Fibroblast of gingiva (primary cell): ENCODE data around the gene IQCK.

ENCODE experiments used
- DNase-seq: peaks from one replicate; pipeline ENCODE4 v3.0.0-alpha.2; 2011; ENCODE audit warnings: low read depth

Gene IQCK

DNA sequence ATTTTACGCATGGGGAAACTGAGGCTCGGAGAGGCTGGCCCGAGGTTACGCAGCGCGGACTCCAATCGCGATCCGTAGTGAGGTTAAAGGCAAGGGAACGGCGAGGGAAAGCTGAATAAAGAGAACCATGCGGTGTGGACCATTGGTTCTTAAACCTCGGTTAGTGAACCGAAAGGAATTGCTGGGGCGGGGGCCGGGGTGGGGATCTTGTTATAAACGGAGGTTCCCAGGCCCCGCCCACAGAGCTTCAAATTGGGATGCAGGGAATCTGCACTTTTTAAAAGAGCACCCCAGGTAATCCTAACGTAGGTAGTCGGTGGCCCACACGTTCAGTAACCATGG lies 524 bp downstream of the IQCK start:
- no peak for DNase-seq

DNA sequence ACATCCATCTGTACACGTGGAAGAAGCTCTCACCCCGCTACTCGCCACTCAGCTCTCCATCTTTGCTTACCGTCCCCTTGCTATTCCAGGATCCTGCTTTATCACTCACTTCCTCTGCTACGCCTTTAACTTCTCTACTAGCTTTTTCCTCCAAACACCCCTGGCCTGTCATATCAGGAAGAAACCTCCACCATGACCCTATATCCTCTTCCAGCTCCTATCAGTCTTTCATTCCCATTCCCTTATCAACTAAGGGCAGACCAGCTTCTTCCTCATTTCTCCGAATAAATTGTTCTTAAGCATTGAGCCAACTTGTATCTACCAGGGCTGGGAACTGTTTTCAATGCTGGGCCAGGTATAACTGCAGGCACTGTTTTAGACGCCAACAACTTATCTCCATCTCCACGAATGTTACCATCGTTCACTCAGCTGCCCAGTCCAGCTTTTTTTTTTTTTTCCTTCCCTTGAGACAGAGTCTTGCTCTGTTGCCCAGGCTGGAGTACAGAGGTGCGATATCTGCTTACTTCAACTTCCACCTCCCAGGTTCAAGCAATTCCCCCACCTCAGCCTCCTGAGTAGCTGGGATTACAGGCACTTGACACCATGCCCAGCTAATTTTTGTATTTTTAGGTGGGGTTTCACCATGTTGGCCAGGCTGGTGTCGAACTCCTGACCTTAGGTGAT lies 4.3 kb downstream of the IQCK start:
- DNase-seq = no peak

DNA sequence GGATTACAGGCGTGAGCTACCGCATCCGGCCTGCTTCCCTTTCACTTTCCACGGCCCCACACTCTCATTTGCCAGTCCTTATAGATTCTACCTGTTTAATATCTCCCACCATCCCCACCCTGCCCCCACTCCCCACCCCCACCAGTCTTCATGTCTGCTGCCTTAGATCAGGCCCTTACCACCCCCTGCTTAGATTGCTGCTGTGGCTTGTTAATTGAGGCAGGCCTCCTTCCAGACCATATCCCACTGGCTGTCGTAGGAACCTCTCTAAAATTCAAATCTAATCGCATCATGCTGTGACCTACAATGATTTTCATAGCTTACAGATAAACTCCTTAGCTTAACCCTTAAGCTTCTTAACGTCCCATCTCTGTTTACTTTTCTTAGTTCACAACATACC lies 4.9 kb downstream of the IQCK start:
- no peak for DNase-seq

DNA sequence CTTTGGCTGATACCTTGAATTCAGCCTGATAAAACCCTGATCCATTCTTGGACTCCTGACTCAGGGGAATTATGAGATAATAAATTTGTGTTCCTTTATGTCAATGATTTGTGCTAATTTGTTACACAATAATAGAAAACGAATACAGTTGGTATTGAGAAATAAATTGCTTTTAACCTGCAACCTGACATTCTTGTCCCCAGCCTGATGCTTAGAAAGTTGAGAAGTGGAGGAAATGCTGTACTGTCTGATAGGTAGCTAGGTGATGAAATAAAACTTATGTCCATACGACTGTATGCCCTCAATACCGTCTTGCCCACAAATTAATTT lies 10.5 kb downstream of the IQCK start:
- no peak for DNase-seq

DNA sequence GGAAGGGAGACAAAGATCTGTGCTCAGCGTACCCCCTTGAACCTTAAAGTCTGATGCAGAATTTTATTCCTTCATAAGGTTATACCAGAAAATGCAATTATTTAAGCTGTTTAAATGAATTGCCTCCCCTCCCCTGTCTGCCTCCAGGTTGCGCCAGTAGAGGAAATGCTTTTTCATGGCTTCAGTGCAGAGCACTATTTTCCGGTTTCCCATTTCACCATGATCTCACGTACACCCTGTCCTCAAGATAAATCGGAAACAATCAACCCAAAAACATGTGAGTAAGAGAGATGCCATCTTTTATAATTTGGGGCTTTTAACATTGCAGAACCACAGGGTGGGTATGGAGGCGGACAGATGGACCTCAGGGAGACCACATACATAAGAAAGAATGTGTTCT lies 15.5 kb downstream of the IQCK start:
- DNase-seq = no peak

DNA sequence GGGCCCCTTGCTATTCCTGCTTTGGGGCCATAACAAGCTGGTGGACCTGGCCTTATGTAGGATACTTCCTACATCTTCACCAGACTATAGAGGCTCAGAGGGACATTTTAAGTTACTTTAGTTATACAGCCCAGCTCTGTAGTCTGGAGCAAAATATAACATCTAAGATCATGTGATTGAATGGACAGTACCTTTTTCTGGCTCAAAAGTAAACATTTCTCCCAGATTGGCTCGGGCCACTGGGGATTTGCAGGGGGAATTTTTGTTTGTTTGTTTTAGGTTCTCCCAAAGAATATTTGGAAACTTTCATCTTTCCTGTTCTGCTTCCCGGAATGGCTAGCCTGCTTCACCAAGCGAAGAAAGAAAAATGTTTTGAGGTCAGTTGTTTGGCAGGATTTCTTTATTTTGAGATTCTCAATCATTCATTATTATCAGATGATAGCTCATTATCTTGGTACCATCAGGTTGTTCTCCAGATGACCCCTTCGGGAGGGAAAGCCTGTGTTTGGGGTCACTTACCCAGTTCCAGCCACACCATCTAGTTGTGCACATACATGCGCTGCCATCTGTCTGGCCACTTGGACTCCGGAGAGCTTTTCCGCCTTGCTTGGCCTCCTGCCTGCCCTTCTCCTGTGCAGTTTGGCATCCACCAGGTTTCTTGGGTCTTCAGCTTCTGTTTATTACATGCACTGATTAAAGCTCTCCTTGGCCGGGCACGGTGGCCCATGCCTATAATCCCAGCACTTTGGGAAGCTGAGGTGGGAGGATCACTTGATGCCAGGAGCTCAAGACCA lies 17.2 kb downstream of the IQCK start:
- no peak for DNase-seq

DNA sequence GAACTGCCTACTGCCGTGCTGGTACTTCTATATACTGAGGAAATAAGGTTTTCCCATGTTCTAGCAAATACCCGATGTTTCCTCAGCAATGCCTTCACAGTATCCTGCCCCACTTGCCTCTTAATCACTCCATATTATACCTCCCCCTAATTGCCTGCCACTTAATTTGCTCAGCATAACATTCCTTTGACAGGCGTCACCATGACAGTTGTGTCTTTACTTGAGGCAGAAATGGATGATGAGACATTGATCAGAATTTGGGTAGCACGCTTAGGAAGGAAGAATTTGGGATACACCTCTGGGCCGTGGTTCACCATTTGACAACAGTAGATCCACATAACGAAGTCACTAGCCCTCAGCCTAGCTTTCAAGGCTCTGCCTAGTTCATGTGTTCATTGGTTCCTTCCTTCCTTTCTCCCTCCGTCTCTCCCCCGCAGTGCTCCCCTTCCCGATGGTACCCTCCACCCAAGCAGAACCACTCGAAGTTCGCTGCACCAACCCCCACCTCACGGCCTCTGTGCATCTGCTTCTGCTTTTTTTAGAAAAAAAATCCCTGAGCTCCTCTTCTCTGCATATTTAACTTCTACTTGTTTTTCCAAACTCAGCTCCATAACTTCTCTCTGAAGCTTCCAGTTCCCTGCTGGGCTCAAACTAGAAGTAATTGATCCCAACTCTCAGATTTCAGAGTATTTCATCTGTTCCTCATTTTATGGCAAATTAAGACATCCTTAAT lies 19.4 kb downstream of the IQCK start:
- DNase-seq = no peak

DNA sequence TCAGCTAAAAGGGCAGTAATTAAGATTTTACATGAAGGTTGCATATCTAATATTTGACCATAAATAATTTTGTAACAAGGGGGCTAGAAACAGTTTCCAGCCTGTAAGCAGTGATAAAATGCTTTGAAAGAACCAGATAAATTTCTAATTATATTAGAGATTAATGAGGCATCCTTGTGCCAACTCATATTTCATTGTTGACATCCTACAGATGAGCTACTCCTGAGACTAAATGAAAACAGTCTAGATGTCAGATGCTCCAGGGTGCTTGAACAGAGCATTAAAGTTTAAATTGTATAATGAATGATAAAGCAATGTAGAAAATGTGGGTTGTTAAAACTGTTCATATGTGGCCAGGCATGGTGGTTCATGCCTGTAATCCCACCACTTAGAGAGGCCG lies 23.3 kb downstream of the IQCK start:
- DNase-seq = no peak

DNA sequence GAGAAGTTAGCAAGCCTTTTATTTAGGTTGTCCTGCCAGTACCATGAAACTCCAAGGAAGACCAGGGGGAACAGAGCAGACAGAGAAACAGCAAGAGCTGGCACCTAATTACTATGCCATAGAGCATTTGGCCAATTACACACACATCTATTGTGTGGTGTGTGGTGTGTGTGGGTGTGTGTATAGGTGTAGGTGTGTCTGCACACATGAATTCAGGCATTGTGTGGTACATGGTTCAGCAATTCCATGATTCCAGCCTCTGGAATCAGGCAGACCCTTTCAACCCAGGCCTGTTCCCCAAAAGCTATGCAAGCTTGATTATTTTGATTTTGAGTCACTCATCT lies 25.7 kb downstream of the IQCK start:
- DNase-seq = no peak

DNA sequence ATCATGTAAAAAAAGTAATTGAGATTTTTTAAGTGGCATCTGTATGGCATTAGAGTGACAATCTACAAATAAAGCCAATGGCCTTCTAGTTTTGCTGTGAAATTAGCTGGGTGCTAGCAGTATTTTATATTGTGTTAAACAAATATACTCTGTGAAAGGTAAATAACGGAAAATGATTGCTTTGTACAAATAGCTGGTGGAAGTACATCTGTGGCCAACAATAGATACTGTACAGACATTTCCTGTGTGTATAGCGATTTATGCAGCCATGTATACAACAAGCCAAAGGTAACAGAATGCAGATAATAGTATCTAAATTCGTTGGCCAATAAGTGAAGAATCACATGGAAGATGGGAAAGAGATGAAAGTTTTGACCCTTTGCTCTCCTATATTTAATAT lies 26.6 kb downstream of the IQCK start:
- DNase-seq = no peak

DNA sequence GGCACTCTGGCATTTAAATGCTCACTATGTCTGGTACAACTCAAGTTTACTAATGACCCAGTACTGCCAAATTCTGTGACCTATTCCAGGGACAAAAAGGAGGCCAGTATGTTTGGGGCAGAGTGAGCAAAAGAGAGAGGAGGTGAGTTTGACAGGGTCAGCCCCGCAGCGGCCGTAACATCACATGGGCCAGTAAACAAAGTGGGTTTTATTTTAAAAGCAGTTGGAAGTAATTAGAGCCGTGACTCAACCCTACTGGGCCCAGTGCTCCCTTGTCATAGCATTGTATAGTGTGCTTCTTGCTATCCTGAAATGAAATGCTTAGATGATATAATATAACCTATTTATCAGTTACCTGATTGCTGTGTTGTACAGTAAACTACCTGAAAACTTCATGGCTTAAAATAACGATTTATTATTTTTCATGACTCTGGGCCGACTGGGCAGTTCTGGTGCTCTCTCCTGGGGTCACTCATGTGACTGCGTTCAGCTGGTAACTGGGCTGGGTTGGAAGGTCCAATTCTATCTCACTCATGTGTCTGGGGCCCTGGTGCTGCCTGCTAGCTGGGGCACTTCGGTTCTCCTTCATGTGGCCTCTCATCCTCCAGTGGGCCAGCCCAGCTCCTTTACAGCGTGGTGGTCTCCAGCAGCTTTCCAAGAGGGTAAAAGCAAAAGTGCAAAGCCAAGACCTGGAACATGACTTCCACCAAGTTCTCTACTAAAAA lies 27.4 kb downstream of the IQCK start:
- peak; percentile 25 for DNase-seq

DNA sequence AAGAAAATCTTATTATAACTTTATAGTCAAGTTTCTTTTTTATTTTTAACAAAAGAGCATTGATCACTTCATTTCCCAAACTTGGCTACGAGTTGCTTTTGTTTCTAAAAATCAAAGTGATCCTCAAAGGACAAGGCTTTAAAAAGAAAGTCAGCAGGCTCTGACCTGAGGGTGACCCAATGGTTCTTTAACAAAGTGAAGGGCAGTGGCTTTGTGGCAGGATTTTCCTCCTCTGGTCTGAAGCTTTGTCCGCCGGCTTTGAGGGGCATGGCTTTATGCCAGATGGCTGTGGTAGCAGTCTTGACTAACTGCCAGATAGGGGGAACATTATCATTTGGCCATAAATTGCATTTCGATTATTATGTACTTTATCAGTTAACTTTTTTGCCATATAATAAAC lies 28.5 kb downstream of the IQCK start:
- DNase-seq = no peak

DNA sequence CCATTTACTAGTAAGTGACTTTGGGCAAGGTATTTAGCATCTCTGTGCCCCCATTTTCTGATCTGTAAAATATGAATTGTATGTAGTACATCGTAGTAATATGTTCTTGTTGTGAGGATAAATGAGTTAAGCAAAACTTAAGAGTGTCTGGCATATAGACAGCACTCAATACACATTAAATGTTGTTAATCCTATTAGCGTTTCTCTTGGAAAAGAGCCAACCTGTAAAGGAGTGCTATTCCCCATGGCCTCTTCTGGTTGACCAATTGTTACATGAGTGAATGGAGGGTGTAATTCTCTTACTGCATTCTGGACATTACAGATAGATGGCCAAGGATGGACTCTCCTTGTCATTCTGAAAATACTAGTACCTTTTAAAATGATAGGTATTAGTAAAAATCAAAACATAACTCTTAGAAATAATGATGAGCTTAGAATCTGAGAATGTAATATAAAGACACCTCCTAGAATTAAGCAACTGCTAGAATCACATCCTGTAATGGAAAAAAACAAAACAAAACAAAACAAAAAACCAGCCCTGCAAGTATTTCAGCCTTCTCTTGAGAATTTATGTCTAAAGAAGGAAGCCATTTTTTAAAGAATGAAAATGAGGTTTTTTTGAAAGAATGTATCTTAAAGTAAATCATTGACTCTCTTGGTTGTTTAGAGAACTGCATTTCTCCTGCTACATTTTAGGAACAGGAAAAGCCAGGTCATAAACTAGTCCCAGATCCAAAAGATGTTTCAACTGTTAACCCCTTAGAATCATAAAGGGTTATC lies 30.5 kb downstream of the IQCK start:
- DNase-seq = no peak

DNA sequence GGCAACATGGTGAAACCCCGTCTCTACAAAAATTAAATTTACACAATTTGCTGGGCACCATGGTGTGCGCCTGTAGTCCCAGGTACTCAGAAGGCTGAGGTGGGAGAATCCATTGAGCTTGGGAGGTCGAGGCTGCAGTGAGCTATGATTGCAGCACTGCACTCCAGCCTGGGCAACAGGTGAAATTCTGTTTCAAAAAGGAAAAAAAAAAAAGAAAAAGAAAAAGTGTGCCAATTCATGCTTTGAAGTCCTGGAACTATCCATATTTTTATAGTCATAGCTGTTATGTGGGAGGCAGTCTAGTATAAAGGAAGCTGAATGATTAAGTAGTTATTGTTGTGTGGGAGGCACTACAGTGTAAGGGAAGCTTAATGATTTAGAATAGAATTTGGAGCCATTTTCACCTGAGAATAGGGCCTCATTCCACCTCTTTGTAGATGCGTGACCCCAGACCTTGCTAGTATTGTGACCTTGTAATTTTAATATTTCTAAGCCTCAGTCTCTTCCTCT lies 31.6 kb downstream of the IQCK start:
- DNase-seq = no peak

DNA sequence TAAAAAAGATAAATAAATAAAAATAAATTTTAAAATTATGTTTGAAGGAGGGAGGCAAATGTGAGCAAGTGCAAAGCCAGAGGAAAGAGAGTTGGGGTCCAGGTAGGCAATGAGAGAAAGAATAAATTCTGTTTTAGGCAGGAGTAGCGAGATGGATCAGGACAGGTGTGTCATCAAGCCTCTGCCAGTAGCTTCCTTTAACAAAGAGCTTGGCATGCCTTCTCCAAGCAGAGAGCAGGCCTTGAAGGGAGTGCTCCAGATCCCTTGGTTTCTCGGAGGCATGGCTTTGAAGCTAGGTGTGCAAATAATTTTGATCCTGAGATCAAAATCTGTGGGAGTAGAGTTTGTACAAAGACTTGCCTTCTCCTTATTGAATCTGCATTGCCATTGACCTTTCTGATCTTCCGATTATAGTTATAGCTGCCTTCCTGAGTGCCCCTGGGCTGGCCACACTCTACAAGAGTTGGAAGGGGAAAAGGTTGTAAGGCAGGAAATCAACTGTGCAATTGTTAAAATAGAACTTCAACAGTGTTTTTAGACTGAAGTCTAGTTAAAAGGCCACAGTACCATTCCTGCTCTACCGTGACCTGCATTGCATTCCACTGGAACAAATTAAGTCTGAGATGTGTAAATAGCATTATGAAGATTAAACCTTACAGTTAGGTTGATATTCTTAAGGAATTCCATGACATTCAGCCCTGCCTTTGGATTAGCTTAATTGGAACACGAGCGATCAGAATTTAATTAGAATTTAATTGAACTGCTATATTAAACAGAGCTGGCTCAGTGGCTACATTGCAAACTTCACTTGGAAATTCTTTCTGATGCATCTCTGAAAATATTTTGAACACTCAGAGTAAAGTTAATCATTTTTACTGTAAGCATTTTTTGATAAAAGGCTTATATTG lies 33.7 kb downstream of the IQCK start:
- no peak for DNase-seq

DNA sequence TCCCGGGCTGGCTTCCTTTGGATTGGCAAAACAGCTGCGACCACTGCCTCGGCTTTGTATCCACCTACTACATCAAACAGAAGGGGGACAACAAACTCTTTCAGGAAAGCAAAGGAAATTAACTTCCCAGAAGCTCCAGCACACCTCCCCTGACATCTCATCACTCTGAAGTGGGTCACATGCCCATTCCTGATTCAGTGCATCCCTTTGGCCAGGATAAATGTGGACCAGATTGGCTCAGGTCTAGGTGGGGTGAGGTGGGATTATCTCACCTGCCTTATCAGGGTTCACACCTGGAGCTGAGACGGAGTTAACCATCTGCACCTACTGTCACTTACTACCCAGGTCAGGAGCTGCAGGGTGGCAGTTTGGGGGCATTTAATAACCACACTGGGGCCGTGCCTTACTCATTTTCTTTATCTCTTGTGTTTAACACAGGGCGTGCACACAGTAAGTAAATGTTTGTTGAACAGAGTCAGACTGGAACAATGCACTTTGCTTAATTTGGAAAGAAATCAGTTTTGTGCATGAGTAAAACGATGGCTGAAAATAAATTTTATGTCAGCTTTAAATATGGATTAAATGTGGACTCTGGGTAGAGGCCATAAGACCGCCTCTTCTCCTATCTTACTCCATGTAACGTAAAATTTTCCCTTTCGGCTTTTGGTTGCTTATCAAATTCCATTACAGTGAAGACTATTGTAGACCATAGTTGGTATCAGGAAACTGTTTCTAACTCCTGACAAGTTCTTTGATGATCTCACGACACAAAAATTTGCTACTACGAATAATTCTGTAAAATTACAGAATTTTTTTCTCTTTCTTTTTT lies 36.0 kb downstream of the IQCK start:
- no peak for DNase-seq

DNA sequence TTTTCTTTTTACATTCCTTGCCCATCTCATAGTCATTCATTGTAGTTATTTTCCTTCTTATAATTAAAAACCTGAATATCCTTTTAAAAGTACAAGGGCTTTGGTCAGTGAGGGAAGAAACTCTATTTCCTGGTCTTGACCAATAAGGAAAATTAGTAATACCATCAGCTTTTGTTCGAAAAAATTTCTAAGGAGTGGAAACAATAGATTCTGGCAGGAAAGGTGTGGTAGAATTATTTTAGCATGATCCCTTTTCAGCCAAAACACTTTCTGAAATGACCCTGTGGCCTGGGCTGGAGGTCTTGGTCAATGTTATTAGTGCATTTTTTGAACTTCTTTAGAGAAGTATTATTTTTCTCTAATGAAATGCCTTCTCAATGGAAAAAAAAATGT lies 36.6 kb downstream of the IQCK start:
- no peak for DNase-seq

DNA sequence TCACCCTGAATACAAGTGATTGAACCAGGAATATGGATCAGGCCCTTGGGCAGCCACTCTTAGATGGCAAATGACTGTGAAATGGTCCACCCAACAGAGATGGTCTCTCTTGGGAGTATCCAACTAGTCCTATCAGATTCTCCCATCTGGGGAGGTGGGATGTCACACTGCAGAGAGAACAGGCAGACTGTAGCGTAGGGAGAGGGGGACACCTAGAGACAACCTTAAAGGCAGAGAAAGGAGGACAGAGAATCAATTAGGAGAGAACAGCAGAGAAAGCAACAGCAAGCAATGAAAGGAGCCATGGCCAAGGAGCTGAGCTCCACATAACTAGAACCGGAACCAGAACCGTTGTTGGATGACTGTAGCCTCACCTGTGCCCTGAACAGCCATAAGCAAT lies 37.2 kb downstream of the IQCK start:
- DNase-seq = no peak

DNA sequence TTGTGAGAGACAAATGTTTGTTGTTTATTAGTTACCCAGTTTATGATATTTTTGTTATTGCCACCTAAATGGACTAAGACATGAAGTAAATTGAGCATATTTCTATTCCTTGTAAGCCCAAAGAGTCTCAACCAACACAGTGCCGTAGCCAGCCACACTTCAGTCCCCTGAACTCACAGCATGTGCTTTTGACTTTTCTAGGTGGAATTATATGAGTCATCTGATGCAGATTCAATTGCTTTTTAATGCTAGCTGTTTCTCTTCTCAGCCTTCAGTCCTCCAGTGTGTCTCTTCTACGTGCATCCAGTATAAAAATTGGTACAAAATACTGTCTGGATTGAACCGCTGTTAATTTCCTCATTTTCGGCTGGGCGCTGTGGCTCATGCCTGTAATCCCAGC lies 39.0 kb downstream of the IQCK start:
- no peak for DNase-seq
